ENCODE measurements around the gene ABHD17C. TPM values are rescaled to one million over a fixed set of nuclear protein-coding genes. Genes with fewer than 3 reads are reported as not detected.
"Not testable (repeated sequence)": the region's sequence is repeated elsewhere in the genome, so short reads cannot be mapped to it uniquely, and the experiment has no call there.

ABHD17C gene
- total RNA-seq, 4 donors from 2014 or later: 1.1 to 4.3 (median 2.1) TPM

- DNase-seq (ENCODE audit: low spot score) (no peak), ATAC-seq (ENCODE audit: low FRiP score) (no peak)
- TF ChIP-seq CTCF (IDR thresholded peaks at IDR 0.05): no peak
These were observed 63.1 kb downstream of the ABHD17C start for GRCh38 chr15:80758130-80758745.

- ATAC-seq (ENCODE audit: low FRiP score) (no peak), DNase-seq (ENCODE audit: low spot score) (no peak)
- no peak for TF ChIP-seq CTCF (IDR thresholded peaks at IDR 0.05)
These were observed 65.8 kb downstream of the ABHD17C start for GRCh38 chr15:80760960-80761359.

- no peak for TF ChIP-seq CTCF (IDR thresholded peaks at IDR 0.05)
- no peak for DNase-seq (ENCODE audit: low spot score)
- no peak for ATAC-seq (ENCODE audit: low FRiP score)
These were observed 66.6 kb downstream of the ABHD17C start for GRCh38 chr15:80761754-80762153.

- not testable (repeated sequence) for ATAC-seq (ENCODE audit: low FRiP score); DNase-seq (ENCODE audit: low spot score)
These were observed 68.1 kb downstream of the ABHD17C start for GRCh38 chr15:80763235-80763634.

GRCh38 chr15:80764535-80764934, 69.4 kb downstream of the ABHD17C start:
- DNase-seq (ENCODE audit: low spot score) (no peak), ATAC-seq (ENCODE audit: low FRiP score) (no peak)
- TF ChIP-seq CTCF (IDR thresholded peaks at IDR 0.05): no peak

GRCh38 chr15:80766275-80766674, 71.2 kb downstream of the ABHD17C start:
- DNase-seq (ENCODE audit: low spot score) (no peak), ATAC-seq (ENCODE audit: low FRiP score) (no peak)
- TF ChIP-seq CTCF (IDR thresholded peaks at IDR 0.05): no peak

- DNase-seq (ENCODE audit: low spot score) (no peak), ATAC-seq (ENCODE audit: low FRiP score) (no peak)
- no peak for TF ChIP-seq CTCF (IDR thresholded peaks at IDR 0.05)
These were observed 73.0 kb downstream of the ABHD17C start for GRCh38 chr15:80768158-80768557.
